B cell (primary cell): ENCODE measurements around the gene ZNF879. TPM values are rescaled to one million over a fixed set of nuclear protein-coding genes. Genes with fewer than 3 reads are reported as not detected.

Experiments used
- polyA plus RNA-seq: library from polyadenylated mRNA; depleted of rRNA; stranded (reverse); fragments of >200 nt; gene quantifications from 2 replicates; pipeline ENCODE4 v1.2.3, GENCODE V29; 2012
- total RNA-seq, 2 donors: library from RNA; stranded (reverse); fragments of 120-200 nt in 1 of 2; gene quantifications; 1 replicate in 1 of 2; 2 replicates in 1 of 2; pipeline versions ENCODE4 v1.2.3 to v1.2.4, GENCODE V29; 2013 to 2022

ZNF879 gene
- total and polyA plus RNA-seq, 2 donors (not counting 1 experiment from before 2014, with no cell fraction given) = 2.4 to 14.7 TPM

Other genes starting within 250 kb of the ZNF879 start
- 34.6 and 37.5 TPM in 2 replicates for gene ZNF354B, start 163.9 kb upstream of the ZNF879 start, total RNA-seq
- 17.1 and 19.5 TPM in 2 replicates for gene ZNF354B, start 163.9 kb upstream of the ZNF879 start, polyA plus RNA-seq
- 1.8 and 2.2 TPM in 2 replicates for gene ZFP2, start 127.9 kb upstream of the ZNF879 start, total RNA-seq
- 0.72 and 1.1 TPM in 2 replicates for gene ZFP2, start 127.9 kb upstream of the ZNF879 start, polyA plus RNA-seq
- gene ZNF454, start 82.6 kb upstream of the ZNF879 start, total RNA-seq = 0.22 TPM in 1 of 2 replicates, not detected in the other
- gene ZNF454, start 82.6 kb upstream of the ZNF879 start, polyA plus RNA-seq = not detected in 2 replicates
- gene GRM6, start 28.5 kb upstream of the ZNF879 start, total RNA-seq = not detected in 2 replicates
- not detected in 2 replicates for gene GRM6, start 28.5 kb upstream of the ZNF879 start, polyA plus RNA-seq
- 9.1 and 9.5 TPM in 2 replicates for gene ZNF354C, start 36.6 kb downstream of the ZNF879 start, total RNA-seq
- 2.2 and 2.3 TPM in 2 replicates for gene ZNF354C, start 36.6 kb downstream of the ZNF879 start, polyA plus RNA-seq